Measurements from ENCODE around the gene LBX2. TPM values are rescaled to one million over a fixed set of nuclear protein-coding genes. Genes with fewer than 3 reads are reported as not detected.
"Not testable (repeated sequence)": the region's sequence is repeated elsewhere in the genome, so short reads cannot be mapped to it uniquely, and the experiment has no call there.

Gene LBX2
- total and polyA plus RNA-seq, 8 donors = 0.14 to 2.2 (median 0.77) TPM; not detected in 1

DNA sequence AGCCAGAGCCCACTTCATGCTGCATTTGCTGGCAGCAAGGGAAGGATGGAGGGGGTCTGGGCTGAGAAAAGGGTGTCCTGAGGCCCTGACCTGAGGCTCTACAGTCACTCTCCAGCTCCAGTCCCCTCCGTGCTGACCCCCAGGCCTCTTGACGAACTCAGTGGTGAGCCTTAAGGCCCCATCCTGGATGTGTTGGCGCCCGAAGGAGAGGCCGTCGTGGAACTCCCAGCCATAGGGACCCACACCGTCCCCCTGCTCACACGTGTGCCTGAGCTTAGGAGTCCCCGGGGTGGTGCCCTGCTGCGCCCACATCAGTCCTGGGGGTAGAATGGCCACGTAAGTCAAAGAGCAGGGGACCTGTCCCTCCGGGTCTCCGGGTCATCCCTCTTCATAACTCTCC lies 35.0 kb downstream of the LBX2 start:
- DNase-seq (no peak), ATAC-seq (peak; percentile 12)
- H3K4me1 ChIP-seq = peaks cover 11 to 33% of the 10 kb centered on the region in 2 donors
- no peaks in the 10 kb centered on the region for H3K27me3 ChIP-seq
- peak overlapping the region; percentile 61 to 95 for H3K4me3 ChIP-seq
- no peaks in the 10 kb centered on the region for H3K9me3 ChIP-seq
- peaks cover 0 to 25% of the 10 kb centered on the region in 2 donors for H3K36me3 ChIP-seq
- H3K27ac ChIP-seq = peak overlapping the region in 1 of 2 donors; percentile 91
- TF ChIP-seq, protein P1, sequence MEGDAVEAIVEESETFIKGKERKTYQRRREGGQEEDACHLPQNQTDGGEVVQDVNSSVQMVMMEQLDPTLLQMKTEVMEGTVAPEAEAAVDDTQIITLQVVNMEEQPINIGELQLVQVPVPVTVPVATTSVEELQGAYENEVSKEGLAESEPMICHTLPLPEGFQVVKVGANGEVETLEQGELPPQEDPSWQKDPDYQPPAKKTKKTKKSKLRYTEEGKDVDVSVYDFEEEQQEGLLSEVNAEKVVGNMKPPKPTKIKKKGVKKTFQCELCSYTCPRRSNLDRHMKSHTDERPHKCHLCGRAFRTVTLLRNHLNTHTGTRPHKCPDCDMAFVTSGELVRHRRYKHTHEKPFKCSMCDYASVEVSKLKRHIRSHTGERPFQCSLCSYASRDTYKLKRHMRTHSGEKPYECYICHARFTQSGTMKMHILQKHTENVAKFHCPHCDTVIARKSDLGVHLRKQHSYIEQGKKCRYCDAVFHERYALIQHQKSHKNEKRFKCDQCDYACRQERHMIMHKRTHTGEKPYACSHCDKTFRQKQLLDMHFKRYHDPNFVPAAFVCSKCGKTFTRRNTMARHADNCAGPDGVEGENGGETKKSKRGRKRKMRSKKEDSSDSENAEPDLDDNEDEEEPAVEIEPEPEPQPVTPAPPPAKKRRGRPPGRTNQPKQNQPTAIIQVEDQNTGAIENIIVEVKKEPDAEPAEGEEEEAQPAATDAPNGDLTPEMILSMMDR (IDR thresholded peaks at IDR 0.05) = no peak
- intact Hi-C loops (cut with DNase I) = no loop called here

GRCh38 chr2:74462786-74463105 lies 36.7 kb downstream of the LBX2 start:
- H3K27ac ChIP-seq = no peak overlapping the region
- no peak for DNase-seq
- H3K4me3 ChIP-seq = no peak overlapping the region
- no peak for ATAC-seq
- intact Hi-C loops (cut with DNase I) = no loop called here
- peaks cover 0 to 25% of the 10 kb centered on the region in 2 donors for H3K36me3 ChIP-seq
- no peaks in the 10 kb centered on the region for H3K27me3 ChIP-seq
- peaks cover 14 to 42% of the 10 kb centered on the region in 2 donors for H3K4me1 ChIP-seq
- H3K9me3 ChIP-seq = no peaks in the 10 kb centered on the region
- TF ChIP-seq, protein P1 (IDR thresholded peaks at IDR 0.05) = no peak

DNA sequence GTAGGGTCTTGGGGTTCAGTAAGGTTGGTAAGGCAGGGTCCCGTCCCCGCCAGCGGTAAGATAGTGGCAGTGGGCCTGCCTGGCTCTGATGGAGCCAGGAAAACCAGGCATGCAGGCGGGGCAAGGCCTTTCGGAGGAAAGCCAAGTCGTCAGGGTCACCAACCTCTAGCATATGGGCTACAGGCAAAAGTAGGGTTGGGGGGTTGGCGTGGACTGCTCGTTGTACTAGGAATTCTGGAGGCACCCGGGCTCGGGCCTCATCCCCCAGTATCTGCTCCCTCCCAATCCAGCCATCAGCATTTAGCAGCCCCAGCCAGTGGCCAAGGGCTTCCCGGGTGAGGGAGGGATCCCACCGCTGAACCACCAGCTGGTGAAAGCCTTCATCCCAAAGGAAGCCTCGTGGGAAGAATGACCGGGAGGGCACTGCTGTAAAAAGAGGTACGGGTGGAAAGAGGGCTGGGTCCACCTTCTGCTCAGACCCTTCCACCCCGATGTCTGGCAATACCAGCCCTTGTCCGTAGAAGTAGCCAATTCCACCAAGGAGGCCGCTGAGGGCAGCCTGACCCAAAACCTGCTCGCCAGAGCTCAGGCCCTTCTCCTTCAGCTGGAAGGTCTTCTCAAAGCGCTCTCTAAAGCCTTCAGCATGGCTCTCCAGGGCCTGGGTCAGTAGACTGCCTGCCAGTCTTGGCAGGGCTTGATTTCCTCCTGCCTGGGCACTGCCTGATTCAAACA lies 37.2 kb downstream of the LBX2 start:
- H3K36me3 ChIP-seq = peaks cover 0 to 25% of the 10 kb centered on the region in 2 donors
- H3K9me3 ChIP-seq = no peaks in the 10 kb centered on the region
- H3K4me1 ChIP-seq = peaks cover 14 to 46% of the 10 kb centered on the region in 2 donors
- no peak for ATAC-seq
- H3K4me3 ChIP-seq = no peak overlapping the region
- no peak for DNase-seq
- H3K27me3 ChIP-seq = no peaks in the 10 kb centered on the region
- no peak overlapping the region for H3K27ac ChIP-seq
- intact Hi-C loops (cut with DNase I) = no loop called here
- TF ChIP-seq, protein P1 (IDR thresholded peaks at IDR 0.05) = no peak

- TF ChIP-seq, protein P1 (IDR thresholded peaks at IDR 0.05) = no peak
- Histone ChIP-seq H3K36me3 (peaks cover 0 to 25% of the 10 kb centered on the region in 2 donors), H3K27me3 (no peaks in the 10 kb centered on the region), H3K9me3 (no peaks in the 10 kb centered on the region), H3K27ac (no peak overlapping the region), H3K4me1 (peaks cover 22 to 52% of the 10 kb centered on the region in 2 donors), H3K4me3 (no peak overlapping the region)
- DNase-seq (no peak), ATAC-seq (no peak)
- intact Hi-C loops (cut with DNase I) = no loop called here
Observed at GRCh38 chr2:74461187-74462053, 38.0 kb downstream of the LBX2 start.

DNA sequence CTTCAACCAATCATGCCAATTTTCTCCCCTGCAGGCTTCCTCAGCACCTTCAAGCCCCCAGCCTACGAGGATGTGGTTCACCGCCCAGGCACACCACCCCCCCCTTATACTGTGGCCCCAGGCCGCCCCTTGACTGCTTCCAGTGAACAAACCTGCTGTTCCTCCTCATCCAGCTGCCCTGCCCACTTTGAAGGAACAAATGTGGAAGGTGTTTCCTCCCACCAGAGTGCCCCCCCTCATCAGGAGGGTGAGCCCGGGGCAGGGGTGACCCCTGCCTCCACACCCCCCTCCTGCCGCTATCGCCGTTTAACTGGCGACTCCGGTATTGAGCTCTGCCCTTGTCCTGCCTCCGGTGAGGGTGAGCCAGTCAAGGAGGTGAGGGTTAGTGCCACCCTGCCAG lies 39.2 kb downstream of the LBX2 start:
- Histone ChIP-seq H3K4me1 (peaks cover 24 to 56% of the 10 kb centered on the region in 2 donors), H3K36me3 (peaks cover 0 to 25% of the 10 kb centered on the region in 2 donors)
- intact Hi-C loops (cut with DNase I); DNase-seq; ATAC-seq; H3K4me3 ChIP-seq; H3K27ac ChIP-seq; H3K9me3 ChIP-seq; H3K27me3 ChIP-seq: not testable (repeated sequence)

- DNase-seq; H3K27me3 ChIP-seq; intact Hi-C loops (cut with DNase I); H3K9me3 ChIP-seq; ATAC-seq: not testable (repeated sequence)
- Histone ChIP-seq H3K27ac (peak overlapping the region in 1 of 2 donors; percentile 88), H3K36me3 (peaks cover 0 to 25% of the 10 kb centered on the region in 2 donors), H3K4me1 (peaks cover 24 to 57% of the 10 kb centered on the region in 2 donors), H3K4me3 (peak overlapping the region in 1 of 2 donors; percentile 74)
Observed at GRCh38 chr2:74459503-74460118, 39.8 kb downstream of the LBX2 start.
